ENCODE data around the gene TLCD3B. TPM values are rescaled to one million over a fixed set of nuclear protein-coding genes. Genes with fewer than 3 reads are reported as not detected.
A peak's percentile ranks its signal among the peaks of the same experiment; 100 is the strongest.

The TLCD3B gene
- polyA plus RNA-seq, 1 of the 3 experiments (the other 2 are of a cell fraction): 3.8 TPM

GRCh38 chr16:30052671-30053372 lies 21.8 kb upstream of the TLCD3B start:
- Histone ChIP-seq H3K4me2 (peak overlapping the region; percentile 97), H3K36me3 (replicated peaks in 1 of 2; ENCODE audit: control insufficient read depth in 1 of 2, insufficient read depth in 2 of 2, low read length in 1 of 2) (peaks cover 0 to 5% of the 10 kb centered on the region in 2 experiments), H3K9me2 (no peaks in the 10 kb centered on the region), H3K9ac (peak overlapping the region; percentile 92), H3K27ac (ENCODE audit: low read depth in 2 of 2, low read length in 1 of 2) (peak overlapping the region; percentile 58 to 70; a peak in 3 of 4 replicates), H3K79me2 (ENCODE audit: insufficient read depth) (peaks cover 36% of the 10 kb centered on the region; the same call in 1 of the 2 replicates), H3F3A (replicated peaks; ENCODE audit: insufficient read depth) (peaks cover 22% of the 10 kb centered on the region), H2AFZ (ENCODE audit: low read depth) (peak overlapping the region; percentile 94), H3K4me3 (ENCODE audit: low read depth in 2 of 2, low read length in 1 of 2) (peak overlapping the region; percentile 68 to 97), H3K9me3 (no peaks in the 10 kb centered on the region), H3K27me3 (ENCODE audit: insufficient read depth) (no peaks in the 10 kb centered on the region), H4K20me1 (ENCODE audit: insufficient read depth) (no peaks in the 10 kb centered on the region), H3K4me1 (ENCODE audit: control insufficient read depth in 1 of 2, insufficient read depth in 2 of 2, low read depth in 1 of 2, low read length in 1 of 2) (peaks cover 5% of the 10 kb centered on the region in 2 experiments; a peak in 2 of 4 replicates)
- 13% methylated on average over 21 of the region's 58 CpGs for WGBS (ENCODE audit: low lambda C conversion rate)
- ChIA-PET POLR2A (interaction anchor here (1.0 to 2.6 kb wide), 5 partner anchors 10 to 40 kb away, joined by 4 to 19 read pairs (median 7); partner anchors contain the start of genes ALDOA and TBX6), CTCF (interaction anchor here (0.9 to 4.6 kb wide), 9 partner anchors 10 to 236 kb away, joined by 3 to 24 read pairs (median 4); partner anchors contain the start of genes TBX6 and TLCD3B)
- peak; percentile 97 for DNase-seq
- TF ChIP-seq POLR2AphosphoS5 (IDR thresholded peaks at IDR 0.05; ENCODE audit: low read depth, low read length) (peak; percentile 51; the same call in 1 of the 2 replicates), NFIC (IDR thresholded peaks at IDR 0.05; ENCODE audit: borderline replicate concordance) (no peak), TEAD4 (IDR thresholded peaks at IDR 0.05; ENCODE audit: borderline replicate concordance, insufficient read depth) (no peak), CHD2 (IDR thresholded peaks at IDR 0.05; ENCODE audit: low read length, partially characterized antibody) (no peak), MXI1 (IDR thresholded peaks at IDR 0.05; ENCODE audit: low read depth, low read length) (peak; percentile 90), TCF12 (IDR thresholded peaks at IDR 0.05) (no peak), YY1 (IDR thresholded peaks at IDR 0.05; ENCODE audit: low read depth) (no peak), RXRA (IDR thresholded peaks at IDR 0.05; ENCODE audit: borderline replicate concordance, low read depth) (no peak), NRF1 (IDR thresholded peaks at IDR 0.05; ENCODE audit: low read depth, low read length) (0 out of 2 replicates have a peak, but pooled peaks have one; percentile 25), RAD21 (IDR thresholded peaks at IDR 0.05; ENCODE audit: low read length) (no peak), SIN3A (IDR thresholded peaks at IDR 0.05; ENCODE audit: borderline replicate concordance, low read depth, low read length) (peak; percentile 98), FOXJ3 (CRISPR knock-in tag; IDR thresholded peaks at IDR 0.05) (peak; percentile 65; the same call in 1 of the 2 replicates), RFX5 (IDR thresholded peaks at IDR 0.05; ENCODE audit: low read length) (peak; percentile 61; the same call in 1 of the 2 replicates), GABPA (IDR thresholded peaks at IDR 0.05; ENCODE audit: low read depth) (no peak), TAF1 (IDR thresholded peaks at IDR 0.05; ENCODE audit: borderline replicate concordance, low read depth, low read length) (peak; percentile 35; the same call in 1 of the 2 replicates), GATA2 (CRISPR knock-in tag; IDR thresholded peaks at IDR 0.05) (no peak), RCOR1 (IDR thresholded peaks at IDR 0.05; ENCODE audit: low read length) (no peak), JUND (IDR thresholded peaks at IDR 0.05) (no peak), EZH2phosphoT487 (IDR thresholded peaks at IDR 0.05; ENCODE audit: borderline replicate concordance, low read depth) (no peak)
- TF ChIP-seq, protein P1, sequence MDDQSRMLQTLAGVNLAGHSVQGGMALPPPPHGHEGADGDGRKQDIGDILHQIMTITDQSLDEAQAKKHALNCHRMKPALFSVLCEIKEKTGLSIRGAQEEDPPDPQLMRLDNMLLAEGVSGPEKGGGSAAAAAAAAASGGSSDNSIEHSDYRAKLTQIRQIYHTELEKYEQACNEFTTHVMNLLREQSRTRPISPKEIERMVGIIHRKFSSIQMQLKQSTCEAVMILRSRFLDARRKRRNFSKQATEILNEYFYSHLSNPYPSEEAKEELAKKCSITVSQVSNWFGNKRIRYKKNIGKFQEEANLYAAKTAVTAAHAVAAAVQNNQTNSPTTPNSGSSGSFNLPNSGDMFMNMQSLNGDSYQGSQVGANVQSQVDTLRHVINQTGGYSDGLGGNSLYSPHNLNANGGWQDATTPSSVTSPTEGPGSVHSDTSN (IDR thresholded peaks at IDR 0.05): peak; percentile 46; the same call in 1 of the 2 replicates
- TF ChIP-seq, protein P2, sequence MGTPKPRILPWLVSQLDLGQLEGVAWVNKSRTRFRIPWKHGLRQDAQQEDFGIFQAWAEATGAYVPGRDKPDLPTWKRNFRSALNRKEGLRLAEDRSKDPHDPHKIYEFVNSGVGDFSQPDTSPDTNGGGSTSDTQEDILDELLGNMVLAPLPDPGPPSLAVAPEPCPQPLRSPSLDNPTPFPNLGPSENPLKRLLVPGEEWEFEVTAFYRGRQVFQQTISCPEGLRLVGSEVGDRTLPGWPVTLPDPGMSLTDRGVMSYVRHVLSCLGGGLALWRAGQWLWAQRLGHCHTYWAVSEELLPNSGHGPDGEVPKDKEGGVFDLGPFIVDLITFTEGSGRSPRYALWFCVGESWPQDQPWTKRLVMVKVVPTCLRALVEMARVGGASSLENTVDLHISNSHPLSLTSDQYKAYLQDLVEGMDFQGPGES (IDR thresholded peaks at IDR 0.05; ENCODE audit: low read depth, low read length): no peak
- TF ChIP-seq, protein P3, sequence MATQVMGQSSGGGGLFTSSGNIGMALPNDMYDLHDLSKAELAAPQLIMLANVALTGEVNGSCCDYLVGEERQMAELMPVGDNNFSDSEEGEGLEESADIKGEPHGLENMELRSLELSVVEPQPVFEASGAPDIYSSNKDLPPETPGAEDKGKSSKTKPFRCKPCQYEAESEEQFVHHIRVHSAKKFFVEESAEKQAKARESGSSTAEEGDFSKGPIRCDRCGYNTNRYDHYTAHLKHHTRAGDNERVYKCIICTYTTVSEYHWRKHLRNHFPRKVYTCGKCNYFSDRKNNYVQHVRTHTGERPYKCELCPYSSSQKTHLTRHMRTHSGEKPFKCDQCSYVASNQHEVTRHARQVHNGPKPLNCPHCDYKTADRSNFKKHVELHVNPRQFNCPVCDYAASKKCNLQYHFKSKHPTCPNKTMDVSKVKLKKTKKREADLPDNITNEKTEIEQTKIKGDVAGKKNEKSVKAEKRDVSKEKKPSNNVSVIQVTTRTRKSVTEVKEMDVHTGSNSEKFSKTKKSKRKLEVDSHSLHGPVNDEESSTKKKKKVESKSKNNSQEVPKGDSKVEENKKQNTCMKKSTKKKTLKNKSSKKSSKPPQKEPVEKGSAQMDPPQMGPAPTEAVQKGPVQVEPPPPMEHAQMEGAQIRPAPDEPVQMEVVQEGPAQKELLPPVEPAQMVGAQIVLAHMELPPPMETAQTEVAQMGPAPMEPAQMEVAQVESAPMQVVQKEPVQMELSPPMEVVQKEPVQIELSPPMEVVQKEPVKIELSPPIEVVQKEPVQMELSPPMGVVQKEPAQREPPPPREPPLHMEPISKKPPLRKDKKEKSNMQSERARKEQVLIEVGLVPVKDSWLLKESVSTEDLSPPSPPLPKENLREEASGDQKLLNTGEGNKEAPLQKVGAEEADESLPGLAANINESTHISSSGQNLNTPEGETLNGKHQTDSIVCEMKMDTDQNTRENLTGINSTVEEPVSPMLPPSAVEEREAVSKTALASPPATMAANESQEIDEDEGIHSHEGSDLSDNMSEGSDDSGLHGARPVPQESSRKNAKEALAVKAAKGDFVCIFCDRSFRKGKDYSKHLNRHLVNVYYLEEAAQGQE (IDR thresholded peaks at IDR 0.05; ENCODE audit: low read depth, low read length): peak; percentile 73; the same call in 1 of the 2 replicates
- TF ChIP-seq, protein P4, sequence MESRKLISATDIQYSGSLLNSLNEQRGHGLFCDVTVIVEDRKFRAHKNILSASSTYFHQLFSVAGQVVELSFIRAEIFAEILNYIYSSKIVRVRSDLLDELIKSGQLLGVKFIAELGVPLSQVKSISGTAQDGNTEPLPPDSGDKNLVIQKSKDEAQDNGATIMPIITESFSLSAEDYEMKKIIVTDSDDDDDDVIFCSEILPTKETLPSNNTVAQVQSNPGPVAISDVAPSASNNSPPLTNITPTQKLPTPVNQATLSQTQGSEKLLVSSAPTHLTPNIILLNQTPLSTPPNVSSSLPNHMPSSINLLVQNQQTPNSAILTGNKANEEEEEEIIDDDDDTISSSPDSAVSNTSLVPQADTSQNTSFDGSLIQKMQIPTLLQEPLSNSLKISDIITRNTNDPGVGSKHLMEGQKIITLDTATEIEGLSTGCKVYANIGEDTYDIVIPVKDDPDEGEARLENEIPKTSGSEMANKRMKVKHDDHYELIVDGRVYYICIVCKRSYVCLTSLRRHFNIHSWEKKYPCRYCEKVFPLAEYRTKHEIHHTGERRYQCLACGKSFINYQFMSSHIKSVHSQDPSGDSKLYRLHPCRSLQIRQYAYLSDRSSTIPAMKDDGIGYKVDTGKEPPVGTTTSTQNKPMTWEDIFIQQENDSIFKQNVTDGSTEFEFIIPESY (IDR thresholded peaks at IDR 0.05; ENCODE audit: borderline replicate concordance, low read depth): peak; percentile 81; the same call in 1 of the 2 replicates
- TF ChIP-seq, protein P5, sequence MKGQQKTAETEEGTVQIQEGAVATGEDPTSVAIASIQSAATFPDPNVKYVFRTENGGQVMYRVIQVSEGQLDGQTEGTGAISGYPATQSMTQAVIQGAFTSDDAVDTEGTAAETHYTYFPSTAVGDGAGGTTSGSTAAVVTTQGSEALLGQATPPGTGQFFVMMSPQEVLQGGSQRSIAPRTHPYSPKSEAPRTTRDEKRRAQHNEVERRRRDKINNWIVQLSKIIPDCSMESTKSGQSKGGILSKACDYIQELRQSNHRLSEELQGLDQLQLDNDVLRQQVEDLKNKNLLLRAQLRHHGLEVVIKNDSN (IDR thresholded peaks at IDR 0.05; ENCODE audit: borderline replicate concordance, low read depth): no peak
